Caco-2 (cell line): ENCODE data around the gene TTC9C. TPM values are rescaled to one million over a fixed set of nuclear protein-coding genes. Genes with fewer than 3 reads are reported as not detected.

Experiments
- BruUV-seq: library from RNA; stranded (reverse); fragments of 400-500 nt; replicated peaks from 2 replicates; lab custom pipeline; 2021; lab: Mats Ljungman, UMichigan
- CTCF ChIA-PET: fragments of 300-600 bp; sonication (Branson Sonifier 250); formaldehyde crosslinking; loops from one replicate; lab custom pipeline; 2022; ENCODE audit warnings: antibody characterized with exemption; lab: Charles Lee
- POLR2A ChIA-PET: fragments of 300-600 bp; sonication (Branson Sonifier 250); formaldehyde crosslinking; loops from one replicate; lab custom pipeline; 2022; ENCODE audit warnings: antibody characterized with exemption; lab: Charles Lee
- DNase-seq, 2 experiments: peaks; one replicate each; pipeline versions ENCODE4 v3.0.0 to v3.0.0-alpha.2; 2020 to 2022
- H3K27me3 ChIP-seq: replicated peaks from 2 replicates; pipeline ENCODE4 v1.6.0; 2011; ENCODE audit warnings: low read length; ENCODE audit not compliant: control insufficient read depth, insufficient read depth
- H3K36me3 ChIP-seq: 2 replicates; pipeline ENCODE4 v1.5.1; 2011; ENCODE audit warnings: low read length; ENCODE audit not compliant: control insufficient read depth, insufficient read depth
- H3K4me1 ChIP-seq: fragments of 250-450 bp; sonication (Bioruptor Pico); 2 replicates; pipeline ENCODE4 v1.5.1; 2020; ENCODE audit warnings: mild to moderate bottlenecking
- H3K4me3 ChIP-seq: 2 replicates; pipeline ENCODE4 v1.5.1; 2011; ENCODE audit warnings: low read depth, mild to moderate bottlenecking, control low read depth, low read length
- H3K9me3 ChIP-seq: fragments of 250-450 bp; sonication (Bioruptor Pico); 2 replicates; pipeline ENCODE4 v1.5.1; 2020; ENCODE audit warnings: mild to moderate bottlenecking, moderate library complexity
- H3K27ac Mint-ChIP-seq: one replicate; pipeline ENCODE4 v1.8.0; 2022; ENCODE audit warnings: mixed read lengths; ENCODE audit not compliant: unreplicated experiment
- H3K27me3 Mint-ChIP-seq: one replicate; pipeline ENCODE4 v1.8.0; 2022; ENCODE audit warnings: mixed read lengths; ENCODE audit not compliant: insufficient read depth, unreplicated experiment
- H3K36me3 Mint-ChIP-seq: one replicate; pipeline ENCODE4 v1.8.0; 2022; ENCODE audit warnings: mild to moderate bottlenecking, mixed read lengths; ENCODE audit not compliant: insufficient read depth, unreplicated experiment
- H3K4me1 Mint-ChIP-seq: one replicate; pipeline ENCODE4 v1.8.0; 2022; ENCODE audit warnings: low read depth, mixed read lengths; ENCODE audit not compliant: unreplicated experiment
- H3K4me3 Mint-ChIP-seq: one replicate; pipeline ENCODE4 v1.8.0; 2022; ENCODE audit warnings: mild to moderate bottlenecking, moderate library complexity, mixed read lengths; ENCODE audit not compliant: unreplicated experiment
- H3K9me3 Mint-ChIP-seq: one replicate; pipeline ENCODE4 v1.8.0; 2022; ENCODE audit warnings: mixed read lengths; ENCODE audit not compliant: unreplicated experiment
- intact Hi-C: fragments of 100-400 bp; cut with micrococcal nuclease; formaldehyde crosslinking; loops from one replicate; pipeline ENCODE4 v1.10.0; 2022; ENCODE audit not compliant: unreplicated experiment
- total RNA-seq: library from RNA; stranded (reverse); gene quantifications from 2 replicates; pipeline ENCODE4 v1.2.3, GENCODE V29; 2022
- TF ChIP-seq, protein P1 (sequence below), 2 experiments: fragments of 200-600 bp in 1 of 2; IDR thresholded peaks; 1 replicate in 1 of 2; 2 replicates in 1 of 2; pipeline versions ENCODE4 v1.5.1 to v1.8.0; 2011 to 2022; ENCODE audit warnings: antibody characterized with exemption in 1 of 2, control low read depth in 1 of 2, inconsistent platforms in 1 of 2, low read depth in 1 of 2, low read length in 1 of 2, mild to moderate bottlenecking in 1 of 2, moderate library complexity in 1 of 2; ENCODE audit not compliant: insufficient read depth in 1 of 2, severe bottlenecking in 1 of 2, unreplicated experiment in 1 of 2

Gene TTC9C
- total RNA-seq, 1 experiment from 2014 or later, result 53.6 TPM

DNA sequence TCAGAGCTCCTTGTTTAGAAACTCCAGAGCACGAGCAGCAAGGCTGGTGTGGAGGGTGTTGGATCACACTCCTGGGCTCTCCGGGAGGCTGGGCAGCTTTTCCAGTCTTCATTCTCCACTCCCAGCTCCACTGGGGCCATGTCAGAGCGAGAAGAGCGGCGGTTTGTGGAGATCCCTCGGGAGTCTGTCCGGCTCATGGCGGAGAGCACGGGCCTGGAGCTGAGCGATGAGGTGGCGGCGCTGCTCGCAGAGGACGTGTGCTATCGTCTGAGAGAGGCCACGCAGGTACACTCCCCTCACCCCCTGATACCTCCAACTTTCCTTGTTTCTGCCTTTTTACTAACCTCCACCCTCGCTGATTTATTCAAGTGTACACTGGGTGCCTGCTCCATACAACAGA, 47.4 kb downstream of the TTC9C start:
- H3K27me3 Mint-ChIP-seq, result no peaks in the 10 kb centered on the region
- Histone ChIP-seq H3K9me3 (no peaks in the 10 kb centered on the region), H3K36me3 (peaks cover 1% of the 10 kb centered on the region), H3K4me1 (peaks cover 6% of the 10 kb centered on the region), H3K27me3 (no peaks in the 10 kb centered on the region), H3K4me3 (no peak overlapping the region)
- no peak overlapping the region for H3K4me3 Mint-ChIP-seq
- ChIA-PET CTCF (interaction anchor here (1.0 kb wide), 1 partner anchor 14 kb away, joined by 5 read pairs; the partner anchor contains the start of gene POLR2G), POLR2A (interaction anchor here (1.3 kb wide), 1 partner anchor 22 kb away, joined by 3 read pairs; the partner anchor contains the start of gene ZBTB3)
- no peak overlapping the region for H3K27ac Mint-ChIP-seq
- no TSS peak for BruUV-seq
- TF ChIP-seq, protein P1, sequence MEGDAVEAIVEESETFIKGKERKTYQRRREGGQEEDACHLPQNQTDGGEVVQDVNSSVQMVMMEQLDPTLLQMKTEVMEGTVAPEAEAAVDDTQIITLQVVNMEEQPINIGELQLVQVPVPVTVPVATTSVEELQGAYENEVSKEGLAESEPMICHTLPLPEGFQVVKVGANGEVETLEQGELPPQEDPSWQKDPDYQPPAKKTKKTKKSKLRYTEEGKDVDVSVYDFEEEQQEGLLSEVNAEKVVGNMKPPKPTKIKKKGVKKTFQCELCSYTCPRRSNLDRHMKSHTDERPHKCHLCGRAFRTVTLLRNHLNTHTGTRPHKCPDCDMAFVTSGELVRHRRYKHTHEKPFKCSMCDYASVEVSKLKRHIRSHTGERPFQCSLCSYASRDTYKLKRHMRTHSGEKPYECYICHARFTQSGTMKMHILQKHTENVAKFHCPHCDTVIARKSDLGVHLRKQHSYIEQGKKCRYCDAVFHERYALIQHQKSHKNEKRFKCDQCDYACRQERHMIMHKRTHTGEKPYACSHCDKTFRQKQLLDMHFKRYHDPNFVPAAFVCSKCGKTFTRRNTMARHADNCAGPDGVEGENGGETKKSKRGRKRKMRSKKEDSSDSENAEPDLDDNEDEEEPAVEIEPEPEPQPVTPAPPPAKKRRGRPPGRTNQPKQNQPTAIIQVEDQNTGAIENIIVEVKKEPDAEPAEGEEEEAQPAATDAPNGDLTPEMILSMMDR (IDR thresholded peaks at IDR 0.05; ENCODE audit: insufficient read depth in 1 of 2, low read depth in 1 of 2, low read length in 1 of 2, severe bottlenecking in 1 of 2, unreplicated experiment in 1 of 2), result no peak
- no peak for DNase-seq
- no peaks in the 10 kb centered on the region for H3K4me1 Mint-ChIP-seq
- peaks cover 48% of the 10 kb centered on the region for H3K36me3 Mint-ChIP-seq
- no peaks in the 10 kb centered on the region for H3K9me3 Mint-ChIP-seq
- intact Hi-C loops, result no loop called here

DNA sequence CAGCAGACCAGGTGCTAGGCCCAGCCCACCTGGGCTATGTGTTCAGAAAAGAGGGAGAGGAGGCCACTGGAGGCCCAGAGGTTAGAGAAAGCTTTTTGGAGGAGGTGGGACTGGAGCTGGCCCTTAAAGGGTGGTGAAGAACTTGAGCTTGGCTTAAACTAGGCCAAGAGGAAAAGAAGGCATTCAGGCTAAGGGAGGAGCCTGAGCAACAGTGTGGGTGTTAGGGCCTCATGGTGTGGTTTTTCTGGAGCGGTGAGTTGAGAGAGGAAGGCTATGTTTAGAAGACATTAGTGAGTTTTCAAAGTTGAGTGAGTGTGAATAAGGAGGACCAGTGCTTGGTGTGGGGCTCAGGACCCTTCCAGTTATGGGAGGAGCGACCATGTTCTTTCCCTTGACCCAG, 49.1 kb downstream of the TTC9C start:
- H3K36me3 Mint-ChIP-seq, result peaks cover 40% of the 10 kb centered on the region
- POLR2A ChIA-PET, result interaction anchor here (0.5 kb wide), 1 partner anchor 107 kb away, joined by 3 read pairs; no protein-coding TSS in a partner anchor
- TF ChIP-seq, protein P1 (IDR thresholded peaks at IDR 0.05; ENCODE audit: insufficient read depth in 1 of 2, low read depth in 1 of 2, low read length in 1 of 2, severe bottlenecking in 1 of 2, unreplicated experiment in 1 of 2), result no peak
- CTCF ChIA-PET, result interaction anchor here (1.1 kb wide), 1 partner anchor 9 kb away, joined by 3 read pairs; no protein-coding TSS in a partner anchor
- intact Hi-C loops, result no loop called here
- Histone ChIP-seq H3K4me3 (no peak overlapping the region), H3K36me3 (peaks cover 3% of the 10 kb centered on the region), H3K27me3 (no peaks in the 10 kb centered on the region), H3K4me1 (peaks cover under 1% of the 10 kb centered on the region; the same call in 1 of the 2 replicates), H3K9me3 (no peaks in the 10 kb centered on the region)
- no peaks in the 10 kb centered on the region for H3K27me3 Mint-ChIP-seq
- H3K27ac Mint-ChIP-seq, result no peak overlapping the region
- BruUV-seq, result no TSS peak
- H3K9me3 Mint-ChIP-seq, result no peaks in the 10 kb centered on the region
- DNase-seq, result no peak
- no peaks in the 10 kb centered on the region for H3K4me1 Mint-ChIP-seq
- no peak overlapping the region for H3K4me3 Mint-ChIP-seq

DNA sequence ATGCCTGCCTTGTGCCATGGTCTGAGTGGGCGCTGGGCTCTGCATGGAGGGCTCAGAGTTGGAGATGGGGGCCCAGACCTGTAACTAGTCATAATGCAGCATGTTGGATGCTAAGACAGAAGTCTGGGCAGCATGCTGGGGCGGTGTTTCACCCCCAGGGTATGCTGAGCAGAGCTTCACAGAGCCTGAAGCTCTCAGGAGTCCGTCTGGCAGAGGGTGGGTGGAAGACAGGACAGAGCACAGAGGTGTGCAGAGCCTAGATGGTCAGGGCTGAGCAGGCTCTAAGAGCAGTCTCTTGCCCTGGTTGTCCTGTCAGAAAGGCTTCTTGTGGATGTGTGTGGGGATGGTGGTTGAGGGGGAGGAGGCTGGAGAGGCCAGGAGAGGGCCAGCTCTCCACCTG, 50.2 kb downstream of the TTC9C start:
- TF ChIP-seq, protein P1 (IDR thresholded peaks at IDR 0.05; ENCODE audit: insufficient read depth in 1 of 2, low read depth in 1 of 2, low read length in 1 of 2, severe bottlenecking in 1 of 2, unreplicated experiment in 1 of 2), result no peak
- Mint-ChIP-seq H3K36me3 (peaks cover 48% of the 10 kb centered on the region), H3K27ac (no peak overlapping the region), H3K4me3 (no peak overlapping the region), H3K27me3 (no peaks in the 10 kb centered on the region), H3K4me1 (no peaks in the 10 kb centered on the region), H3K9me3 (no peaks in the 10 kb centered on the region)
- H3K36me3 ChIP-seq, result peaks cover 3% of the 10 kb centered on the region
- no peaks in the 10 kb centered on the region for H3K4me1 ChIP-seq
- H3K4me3 ChIP-seq, result no peak overlapping the region
- DNase-seq, result no peak
- ChIA-PET CTCF (no interaction called here), POLR2A (no interaction called here)
- H3K27me3 ChIP-seq, result no peaks in the 10 kb centered on the region
- intact Hi-C loops, result no loop called here
- H3K9me3 ChIP-seq, result no peaks in the 10 kb centered on the region
- BruUV-seq, result no TSS peak
